GM19438 (cell line): ENCODE results near the gene NKAIN2.
"Not testable (repeated sequence)": the region's sequence is repeated elsewhere in the genome, so short reads cannot be mapped to it uniquely, and the experiment has no call there.

Experiments used
- ATAC-seq: cut with Tn5 transposase; IDR thresholded peaks from one replicate; pipeline ENCODE4 v1.9.1; 2021; ENCODE audit warnings: low read depth; ENCODE audit not compliant: unreplicated experiment

The NKAIN2 gene

GRCh38 chr6:123888771-123889513 is 85.3 kb downstream of the NKAIN2 start:
- ATAC-seq, result no peak

- ATAC-seq, result no peak
Observed at GRCh38 chr6:123895346-123895745, 91.7 kb downstream of the NKAIN2 start.

GRCh38 chr6:123895806-123896205 is 92.1 kb downstream of the NKAIN2 start:
- ATAC-seq, result no peak

DNA sequence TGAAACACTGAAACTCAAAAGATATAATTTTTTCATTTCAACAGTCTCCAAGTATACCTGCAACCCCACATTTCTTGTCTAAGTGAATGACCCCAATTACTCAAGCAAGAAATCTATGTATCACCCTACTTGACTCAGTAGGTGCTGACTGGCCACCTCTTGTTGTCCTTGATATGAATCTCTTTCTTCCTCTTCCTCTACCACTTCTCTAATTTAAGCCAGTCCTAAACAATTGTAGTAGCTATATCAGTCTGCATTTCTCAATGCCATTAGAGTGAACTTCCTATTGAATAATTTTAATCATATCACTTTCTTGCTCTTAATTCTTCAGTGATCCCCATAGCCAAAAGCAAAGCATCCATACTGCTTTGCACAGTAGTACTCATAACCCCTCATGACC is 93.2 kb downstream of the NKAIN2 start:
- no peak for ATAC-seq

- ATAC-seq, result no peak
Observed at GRCh38 chr6:123897965-123898364, 94.3 kb downstream of the NKAIN2 start.

- no peak for ATAC-seq
Observed at GRCh38 chr6:123898665-123899064, 95.0 kb downstream of the NKAIN2 start.

DNA sequence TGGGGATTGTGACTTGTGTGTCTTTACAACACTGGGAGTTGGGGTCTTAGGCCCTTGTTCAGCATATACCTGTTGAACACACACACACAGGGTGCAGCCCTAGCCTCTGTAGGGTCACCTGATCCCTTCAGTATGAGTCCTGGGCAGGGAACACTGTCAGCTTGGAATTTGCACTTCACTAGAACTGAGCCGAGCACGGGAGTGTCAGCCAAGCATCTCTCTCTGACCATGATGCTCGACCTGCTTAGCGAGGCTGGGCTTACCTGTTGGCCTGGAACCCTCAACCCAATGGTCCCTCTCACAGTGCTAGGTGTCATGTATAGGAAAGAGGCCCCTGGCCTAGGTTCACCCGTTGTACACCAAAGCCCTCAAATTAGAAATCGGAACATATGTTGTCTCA is 96.1 kb downstream of the NKAIN2 start:
- ATAC-seq, result no peak

DNA sequence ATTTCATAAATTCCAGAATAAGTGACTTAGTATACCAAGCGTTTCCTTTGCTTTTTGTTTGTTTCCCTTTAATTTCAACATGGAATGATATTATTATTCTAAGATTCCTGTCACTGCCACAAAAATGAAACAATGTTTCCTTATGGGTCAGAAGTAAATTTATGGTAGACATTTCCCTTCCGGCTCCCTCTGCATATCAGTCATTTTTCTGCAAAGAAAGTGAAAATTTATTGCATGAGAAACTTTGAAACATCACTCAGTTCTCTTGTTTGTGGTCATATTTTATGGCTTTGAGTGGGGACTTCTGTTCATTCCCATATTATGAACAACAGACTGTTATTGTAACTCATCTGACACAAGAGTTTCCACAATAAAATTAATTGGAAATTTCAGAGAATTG is 97.8 kb downstream of the NKAIN2 start:
- no peak for ATAC-seq

- no peak for ATAC-seq
Observed at GRCh38 chr6:123902738-123903313, 99.2 kb downstream of the NKAIN2 start.

DNA sequence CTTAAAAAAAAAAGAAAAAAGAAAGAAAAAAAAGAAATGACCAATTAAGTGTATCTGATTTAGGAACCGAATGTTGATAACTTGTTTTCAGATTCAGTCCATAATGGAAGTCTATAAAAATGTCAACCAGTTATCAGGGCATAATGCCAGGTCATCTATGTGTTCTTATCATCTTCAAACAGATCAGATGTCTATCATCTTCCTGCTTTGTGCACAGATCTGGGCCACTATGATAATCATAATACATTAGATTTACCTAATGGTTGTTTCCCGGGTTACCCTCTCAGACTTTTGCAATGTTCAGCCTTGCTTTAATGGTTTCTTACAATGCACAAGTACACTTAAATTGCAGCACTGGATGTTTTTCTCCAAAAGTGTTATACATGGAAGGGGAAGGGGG is 100.6 kb downstream of the NKAIN2 start:
- ATAC-seq, result no peak

- ATAC-seq, result no peak
Observed at GRCh38 chr6:123908797-123909196, 105.1 kb downstream of the NKAIN2 start.

DNA sequence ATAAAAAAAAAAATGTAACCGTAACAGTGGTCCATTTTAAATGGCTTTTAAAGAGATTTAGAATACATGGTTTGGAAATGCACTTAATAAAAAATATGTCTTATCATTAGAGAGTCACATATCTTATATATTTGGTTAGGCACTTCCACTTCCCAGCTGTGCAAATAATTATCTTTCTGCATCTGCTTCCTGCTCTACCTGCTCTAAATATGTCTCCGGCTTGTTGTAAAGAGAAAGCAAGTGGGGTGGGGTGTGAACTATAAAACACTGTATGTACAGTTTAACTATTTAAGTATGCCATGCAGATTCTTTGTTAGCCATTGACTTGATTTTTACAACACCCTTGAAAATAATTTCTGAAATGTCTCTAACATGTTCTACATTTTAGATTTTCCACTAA is 106.3 kb downstream of the NKAIN2 start:
- ATAC-seq, result no peak

- no peak for ATAC-seq
Observed at GRCh38 chr6:123913863-123914262, 110.2 kb downstream of the NKAIN2 start.

DNA sequence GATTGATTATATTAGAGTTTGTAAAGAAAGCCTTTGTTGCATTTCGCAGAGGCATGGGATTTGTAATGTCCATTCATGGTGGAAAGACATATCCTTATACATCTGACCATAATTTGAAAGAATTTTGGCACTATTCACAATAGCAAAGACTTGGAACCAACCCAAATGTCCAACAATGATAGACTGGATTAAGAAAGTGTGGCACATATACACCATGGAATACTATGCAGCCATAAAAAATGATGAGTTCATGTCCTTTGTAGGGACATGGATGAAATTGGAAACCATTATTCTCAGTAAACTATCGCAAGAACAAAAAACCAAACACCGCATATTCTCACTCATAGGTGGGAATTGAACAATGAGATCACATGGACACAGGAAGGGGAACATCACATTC is 119.7 kb downstream of the NKAIN2 start:
- ATAC-seq, result not testable (repeated sequence)

- peak; percentile 83 for ATAC-seq
Observed at GRCh38 chr6:123925350-123925749, 121.7 kb downstream of the NKAIN2 start.

- no peak for ATAC-seq
Observed at GRCh38 chr6:123925842-123926399, 122.3 kb downstream of the NKAIN2 start.

GRCh38 chr6:123928529-123928928 is 124.9 kb downstream of the NKAIN2 start:
- no peak for ATAC-seq

GRCh38 chr6:123931928-123932327 is 128.3 kb downstream of the NKAIN2 start:
- ATAC-seq, result no peak

DNA sequence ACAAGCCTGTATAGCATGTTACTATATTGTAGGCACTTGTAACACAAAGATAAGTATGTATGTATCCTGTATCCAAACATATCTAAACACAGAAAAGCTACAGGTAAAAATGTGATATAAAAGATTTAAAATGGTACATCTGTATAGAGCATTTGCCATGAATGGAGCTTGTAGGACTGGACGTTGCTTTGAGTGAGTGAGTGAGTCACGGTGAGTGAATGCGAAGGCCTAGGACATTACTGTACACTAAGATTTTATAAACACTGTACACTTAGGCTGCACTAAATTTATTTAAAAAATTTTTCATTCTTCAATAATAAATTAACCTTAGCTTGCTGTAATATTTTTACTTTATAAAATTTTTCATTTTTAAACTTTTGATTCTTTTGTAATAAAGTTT is 136.9 kb downstream of the NKAIN2 start:
- no peak for ATAC-seq

GRCh38 chr6:123941855-123942254 is 138.2 kb downstream of the NKAIN2 start:
- no peak for ATAC-seq

GRCh38 chr6:123945386-123945785 is 141.7 kb downstream of the NKAIN2 start:
- no peak for ATAC-seq

DNA sequence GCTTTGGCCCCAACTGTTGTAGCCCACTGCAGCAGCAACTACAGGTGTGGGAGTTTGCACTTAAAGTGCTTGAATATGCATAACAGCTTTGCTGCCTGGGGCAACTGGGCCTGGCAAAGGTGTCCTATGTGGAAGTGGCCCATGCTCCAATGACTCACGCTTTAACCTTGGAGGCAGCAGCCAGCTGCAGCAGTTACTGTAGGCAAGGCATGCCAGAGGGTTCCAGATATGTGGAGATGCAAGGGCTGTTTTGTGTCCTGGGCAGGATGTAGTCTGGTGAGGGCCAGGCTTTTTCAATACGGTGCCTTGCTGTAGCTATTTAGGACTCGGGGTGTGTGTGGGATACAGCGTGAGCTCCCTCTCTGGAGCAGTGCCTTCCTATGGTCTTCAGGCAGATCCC is 150.3 kb downstream of the NKAIN2 start:
- ATAC-seq, result no peak
